A549 (cell line): ENCODE data around the gene BCL6.

Experiments
- CBX8 ChIP-seq: fragments of 200-600 bp; sonication (generic); IDR thresholded peaks from 2 replicates; pipeline ENCODE4 v1.6.1; 2016
- CHD2 ChIP-seq: fragments of 150-350 bp; IDR thresholded peaks from 2 replicates; pipeline ENCODE4 v1.6.1; 2014; ENCODE audit warnings: low read length; ENCODE audit not compliant: partially characterized antibody
- EP300 ChIP-seq, 2 experiments: fragments of >200 bp; sonication (Bioruptor Twin); formaldehyde crosslinking; IDR thresholded peaks; 2 replicates in 1 of 2; 3 replicates in 1 of 2; pipeline ENCODE4 v1.6.1; 2016 to 2017
- ESRRA ChIP-seq: fragments of 150-350 bp; IDR thresholded peaks from 2 replicates; pipeline ENCODE4 v1.6.1; 2014; ENCODE audit warnings: mild to moderate bottlenecking, low read length, borderline replicate concordance
- FOSL2 ChIP-seq, 2 experiments: fragments of 450-650 bp in 1 of 2; fragments of >200 bp in 1 of 2; sonication (Bioruptor Twin) in 1 of 2; formaldehyde crosslinking; IDR thresholded peaks; 2 replicates each; pipeline versions ENCODE4 v1.5.0 to v1.6.1; 2016 to 2020; ENCODE audit warnings: mild to moderate bottlenecking in 1 of 2, moderate library complexity in 1 of 2
- POLR2A ChIP-seq: IDR thresholded peaks from 2 replicates; pipeline ENCODE4 v1.6.1; 2012; ENCODE audit warnings: mild to moderate bottlenecking, low read length
- RAD21 ChIP-seq, 2 experiments: fragments of >200 bp in 1 of 2; sonication (Bioruptor Twin) in 1 of 2; formaldehyde crosslinking in 1 of 2; IDR thresholded peaks in 1 of 2; conservative IDR thresholded peaks in 1 of 2; 2 replicates in 1 of 2; 3 replicates in 1 of 2; pipeline ENCODE4 v1.6.1; 2012 to 2018; ENCODE audit warnings: inconsistent platforms in 1 of 2
- REST ChIP-seq: fragments of 200-600 bp; sonication (generic); IDR thresholded peaks from 2 replicates; pipeline ENCODE4 v1.6.1; 2016; ENCODE audit warnings: antibody characterized with exemption, mild to moderate bottlenecking, moderate library complexity
- RNF2 ChIP-seq: fragments of 200-600 bp; sonication (generic); IDR thresholded peaks from 2 replicates; pipeline ENCODE4 v1.6.1; 2016; ENCODE audit warnings: low read depth, mild to moderate bottlenecking, antibody characterized with exemption, moderate library complexity, borderline replicate concordance
- USF2 ChIP-seq: fragments of 450-650 bp; IDR thresholded peaks from 2 replicates; pipeline ENCODE4 v1.6.1; 2014; ENCODE audit warnings: antibody characterized with exemption
- TF ChIP-seq, protein P1 (sequence below): fragments of >200 bp; sonication (Bioruptor Twin); formaldehyde crosslinking; IDR thresholded peaks from 3 replicates; pipeline ENCODE4 v1.5.1; 2016
- TF ChIP-seq, protein P2 (sequence below): fragments of 250-450 bp; sonication (Bioruptor Pico); IDR thresholded peaks from 2 replicates; pipeline ENCODE4 v1.5.0; 2021; ENCODE audit warnings: mild to moderate bottlenecking, moderate library complexity, borderline replicate concordance

GRCh38 chr3:187762792-187763191 is 17.5 kb upstream of the BCL6 start:
- TF ChIP-seq, protein P1, sequence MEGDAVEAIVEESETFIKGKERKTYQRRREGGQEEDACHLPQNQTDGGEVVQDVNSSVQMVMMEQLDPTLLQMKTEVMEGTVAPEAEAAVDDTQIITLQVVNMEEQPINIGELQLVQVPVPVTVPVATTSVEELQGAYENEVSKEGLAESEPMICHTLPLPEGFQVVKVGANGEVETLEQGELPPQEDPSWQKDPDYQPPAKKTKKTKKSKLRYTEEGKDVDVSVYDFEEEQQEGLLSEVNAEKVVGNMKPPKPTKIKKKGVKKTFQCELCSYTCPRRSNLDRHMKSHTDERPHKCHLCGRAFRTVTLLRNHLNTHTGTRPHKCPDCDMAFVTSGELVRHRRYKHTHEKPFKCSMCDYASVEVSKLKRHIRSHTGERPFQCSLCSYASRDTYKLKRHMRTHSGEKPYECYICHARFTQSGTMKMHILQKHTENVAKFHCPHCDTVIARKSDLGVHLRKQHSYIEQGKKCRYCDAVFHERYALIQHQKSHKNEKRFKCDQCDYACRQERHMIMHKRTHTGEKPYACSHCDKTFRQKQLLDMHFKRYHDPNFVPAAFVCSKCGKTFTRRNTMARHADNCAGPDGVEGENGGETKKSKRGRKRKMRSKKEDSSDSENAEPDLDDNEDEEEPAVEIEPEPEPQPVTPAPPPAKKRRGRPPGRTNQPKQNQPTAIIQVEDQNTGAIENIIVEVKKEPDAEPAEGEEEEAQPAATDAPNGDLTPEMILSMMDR, result no peak
- TF ChIP-seq FOSL2 (IDR thresholded peaks at IDR 0.05) (no peak), FOSL2 (CRISPR knock-in tag; IDR thresholded peaks at IDR 0.05) (no peak), POLR2A (no peak), USF2 (no peak), EP300 (IDR thresholded peaks at IDR 0.05) (no peak), REST (no peak), CBX8 (no peak), RNF2 (no peak), CHD2 (no peak), ESRRA (no peak), RAD21 (conservative IDR thresholded peaks at IDR 0.05 in 1 of 2, IDR thresholded peaks at IDR 0.05 in 1 of 2) (no peak)
- TF ChIP-seq, protein P2, sequence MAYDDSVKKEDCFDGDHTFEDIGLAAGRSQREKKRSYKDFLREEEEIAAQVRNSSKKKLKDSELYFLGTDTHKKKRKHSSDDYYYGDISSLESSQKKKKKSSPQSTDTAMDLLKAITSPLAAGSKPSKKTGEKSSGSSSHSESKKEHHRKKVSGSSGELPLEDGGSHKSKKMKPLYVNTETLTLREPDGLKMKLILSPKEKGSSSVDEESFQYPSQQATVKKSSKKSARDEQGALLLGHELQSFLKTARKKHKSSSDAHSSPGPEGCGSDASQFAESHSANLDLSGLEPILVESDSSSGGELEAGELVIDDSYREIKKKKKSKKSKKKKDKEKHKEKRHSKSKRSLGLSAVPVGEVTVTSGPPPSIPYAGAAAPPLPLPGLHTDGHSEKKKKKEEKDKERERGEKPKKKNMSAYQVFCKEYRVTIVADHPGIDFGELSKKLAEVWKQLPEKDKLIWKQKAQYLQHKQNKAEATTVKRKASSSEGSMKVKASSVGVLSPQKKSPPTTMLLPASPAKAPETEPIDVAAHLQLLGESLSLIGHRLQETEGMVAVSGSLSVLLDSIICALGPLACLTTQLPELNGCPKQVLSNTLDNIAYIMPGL (CRISPR knock-in tag), result no peak
